HG03432 (cell line): Measurements from ENCODE around the gene C7orf33.

Experiments used
- ATAC-seq: cut with Tn5 transposase; IDR thresholded peaks from one replicate; pipeline ENCODE4 v1.9.1; 2021; ENCODE audit warnings: mild to moderate bottlenecking, moderate library complexity; ENCODE audit not compliant: unreplicated experiment

The C7orf33 gene

GRCh38 chr7:148624735-148625134, 34.2 kb downstream of the C7orf33 start:
- no peak for ATAC-seq

GRCh38 chr7:148625342-148625741, 34.8 kb downstream of the C7orf33 start:
- no peak for ATAC-seq

- no peak for ATAC-seq
These were observed 36.3 kb downstream of the C7orf33 start for GRCh38 chr7:148626828-148627227.

GRCh38 chr7:148628011-148628410, 37.4 kb downstream of the C7orf33 start:
- no peak for ATAC-seq

- no peak for ATAC-seq
These were observed 39.5 kb downstream of the C7orf33 start for GRCh38 chr7:148630078-148630477.

DNA sequence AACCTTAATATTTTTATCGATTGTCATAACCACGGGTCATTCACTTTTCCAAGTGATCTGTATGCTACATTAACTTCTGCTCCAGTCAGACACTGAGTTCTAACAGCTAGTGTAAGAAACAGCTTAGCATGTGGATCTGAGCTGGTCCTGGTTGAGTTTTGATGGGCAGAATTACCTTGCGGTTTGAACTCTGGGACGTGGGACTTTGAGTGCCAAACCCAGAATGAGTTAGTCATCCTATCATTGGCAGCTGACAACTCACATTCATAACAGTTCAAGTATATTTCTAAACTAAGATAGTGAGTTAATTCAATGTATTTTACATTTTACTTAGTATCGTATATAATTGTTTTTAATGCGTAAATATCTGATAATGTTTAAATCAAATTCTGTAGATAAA, 43.2 kb downstream of the C7orf33 start:
- no peak for ATAC-seq

- no peak for ATAC-seq
These were observed 46.5 kb downstream of the C7orf33 start for GRCh38 chr7:148637094-148637493.

- no peak for ATAC-seq
These were observed 55.3 kb downstream of the C7orf33 start for GRCh38 chr7:148645898-148646297.

- ATAC-seq: no peak
These were observed 59.8 kb downstream of the C7orf33 start for GRCh38 chr7:148650232-148650858.

DNA sequence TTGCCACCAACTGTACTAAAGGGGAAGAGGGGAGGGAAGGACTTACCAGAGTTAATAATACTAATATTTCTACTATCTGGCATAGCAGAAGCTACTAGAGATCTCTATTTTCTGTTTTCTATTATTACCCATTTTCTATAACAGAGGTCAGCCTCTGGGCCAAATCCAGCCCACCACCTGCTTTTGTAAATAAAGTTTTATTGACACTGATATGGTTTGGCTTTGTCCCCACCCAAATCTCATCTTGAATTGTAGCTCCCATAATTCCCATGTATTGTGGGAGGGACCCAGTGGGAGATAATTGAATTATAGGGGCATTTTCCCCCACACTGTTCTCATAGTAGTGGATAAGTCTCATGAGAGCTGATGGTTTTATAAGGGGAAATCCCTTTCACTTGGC, 62.2 kb downstream of the C7orf33 start:
- ATAC-seq: no peak

GRCh38 chr7:148657929-148658328, 67.4 kb downstream of the C7orf33 start:
- no peak for ATAC-seq

GRCh38 chr7:148661471-148661870, 70.9 kb downstream of the C7orf33 start:
- ATAC-seq: no peak

DNA sequence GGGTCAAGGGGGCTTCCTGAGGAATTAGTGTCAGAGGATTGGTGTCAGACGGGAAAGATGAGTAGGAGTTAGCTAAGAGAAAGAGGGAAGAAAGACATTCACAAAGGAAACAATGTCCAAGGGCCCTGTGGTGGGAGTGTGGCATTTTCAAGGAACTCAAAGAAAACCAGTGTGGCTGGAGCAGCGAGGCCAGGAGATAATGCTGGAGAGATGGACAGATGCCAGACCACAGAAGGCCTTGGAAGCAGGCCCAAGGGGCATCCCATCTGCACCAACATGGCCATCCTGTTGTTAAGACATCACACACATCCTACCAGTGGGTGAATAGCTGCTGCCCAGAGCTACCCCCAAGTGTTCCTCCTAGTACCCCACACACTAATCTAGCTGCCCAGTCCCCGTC, 72.1 kb downstream of the C7orf33 start:
- no peak for ATAC-seq

DNA sequence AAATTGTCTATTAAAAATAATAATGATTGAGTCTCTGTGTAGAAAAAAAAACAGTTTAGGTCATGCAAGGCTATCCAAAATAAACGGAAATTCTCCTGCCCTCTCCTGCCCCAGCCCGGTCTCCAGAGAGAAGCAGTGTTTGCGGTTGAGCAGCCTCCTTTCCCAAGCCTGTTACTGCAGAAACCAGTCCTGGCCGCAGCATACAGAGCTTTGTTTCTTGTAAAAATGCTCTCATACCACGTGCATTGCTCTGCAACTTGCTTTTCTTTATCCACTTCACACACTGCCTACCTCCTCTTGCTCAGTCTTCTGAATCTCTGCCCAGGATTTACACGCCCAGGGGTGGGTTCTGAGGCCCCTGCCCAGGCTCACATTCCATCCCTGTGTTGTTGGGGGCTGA, 73.8 kb downstream of the C7orf33 start:
- no peak for ATAC-seq

- ATAC-seq: no peak
These were observed 74.7 kb downstream of the C7orf33 start for GRCh38 chr7:148665221-148665620.
